H1 (cell line): ENCODE measurements around the gene SCOC. TPM values are rescaled to one million over a fixed set of nuclear protein-coding genes. Genes with fewer than 3 reads are reported as not detected.

Experiments
- CTCF ChIA-PET: fragments of 300-600 bp; sonication (Branson Sonifier 250); formaldehyde crosslinking; loops from one replicate; lab custom pipeline; 2021; ENCODE audit not compliant: partially characterized antibody; lab: Charles Lee
- POLR2A ChIA-PET: fragments of 300-600 bp; sonication (Branson Sonifier 250); formaldehyde crosslinking; loops from one replicate; lab custom pipeline; 2021; ENCODE audit warnings: inconsistent platforms; ENCODE audit not compliant: partially characterized antibody; lab: Charles Lee
- DNase-seq, 2 experiments: peaks; one replicate each; pipeline versions ENCODE4 v3.0.0 to v3.0.0-alpha.2; 2010 to 2022; ENCODE audit warnings: low spot score in 2 of 2, low read depth in 1 of 2, mixed read lengths in 1 of 2
- FAIRE-seq: peaks from 2 replicates; lab custom pipeline; 2011; peaks lifted over from hg19 to GRCh38; lab: Jason Lieb, UNC
- H2AFZ ChIP-seq: 2 replicates; pipeline ENCODE4 v1.8.1; 2012; ENCODE audit warnings: low read length, inconsistent platforms
- H2AK5ac ChIP-seq: 2 replicates; pipeline ENCODE4 v1.6.1; 2013; ENCODE audit warnings: low read depth, low read length
- H2BK120ac ChIP-seq: replicated peaks from 2 replicates; pipeline ENCODE3; 2013; ENCODE audit warnings: low read depth, low read length, inconsistent platforms
- H2BK12ac ChIP-seq: 2 replicates; pipeline ENCODE4 v1.6.1; 2013; ENCODE audit warnings: low read depth, low read length
- H2BK15ac ChIP-seq: 2 replicates; pipeline ENCODE4 v1.6.1; 2013; ENCODE audit warnings: low read length
- H2BK20ac ChIP-seq: 2 replicates; pipeline ENCODE4 v1.6.1; 2013; ENCODE audit warnings: low read length
- H2BK5ac ChIP-seq: 2 replicates; pipeline ENCODE4 v1.6.1; 2013; ENCODE audit warnings: low read depth, low read length
- H3K14ac ChIP-seq: 2 replicates; pipeline ENCODE4 v1.6.1; 2013; ENCODE audit warnings: inconsistent platforms; ENCODE audit not compliant: insufficient read length
- H3K18ac ChIP-seq: 2 replicates; pipeline ENCODE4 v1.6.1; 2013; ENCODE audit warnings: low read length; ENCODE audit errors: extremely low read depth
- H3K23ac ChIP-seq: 2 replicates; pipeline ENCODE4 v1.6.1; 2013; ENCODE audit warnings: inconsistent platforms; ENCODE audit not compliant: insufficient read length
- H3K23me2 ChIP-seq: 2 replicates; pipeline ENCODE4 v1.6.1; 2013; ENCODE audit warnings: low read depth, low read length
- H3K27ac ChIP-seq: 2 replicates; pipeline ENCODE4 v1.6.1; 2011; ENCODE audit warnings: low read depth, low read length, inconsistent platforms
- H3K27me3 ChIP-seq, 4 experiments: replicated peaks in 1 of 4; 1 replicate in 1 of 4; 2 replicates in 3 of 4; pipeline versions ENCODE4 v1.6.1 to v1.8.1; 2011 to 2013; ENCODE audit warnings: low read length in 3 of 4, mild to moderate bottlenecking in 3 of 4, inconsistent platforms in 2 of 4, mixed read lengths in 2 of 4, moderate library complexity in 1 of 4; ENCODE audit not compliant: control insufficient read depth in 3 of 4, insufficient read depth in 3 of 4; ENCODE audit errors: extremely low read depth in 1 of 4
- H3K36me3 ChIP-seq, 4 experiments: 2 replicates each; pipeline versions ENCODE4 v1.6.1 to v1.8.1; 2011 to 2013; ENCODE audit warnings: mild to moderate bottlenecking in 4 of 4, low read length in 3 of 4, moderate library complexity in 2 of 4, control low read depth in 1 of 4, inconsistent platforms in 1 of 4; ENCODE audit not compliant: insufficient read depth in 4 of 4, control insufficient read depth in 2 of 4
- H3K4ac ChIP-seq: replicated peaks from 2 replicates; pipeline ENCODE3; 2013; ENCODE audit warnings: low read length, low read depth, mixed read lengths, inconsistent platforms; ENCODE audit not compliant: insufficient read length
- H3K4me1 ChIP-seq, 4 experiments: replicated peaks in 1 of 4; 1 replicate in 1 of 4; 2 replicates in 3 of 4; pipeline versions ENCODE4 v1.6.1 to v1.8.1; 2011 to 2013; ENCODE audit warnings: low read length in 3 of 4, inconsistent platforms in 2 of 4, mixed read lengths in 1 of 4; ENCODE audit not compliant: insufficient read depth in 4 of 4, control insufficient read depth in 3 of 4
- H3K4me2 ChIP-seq, 2 experiments: 2 replicates each; pipeline versions ENCODE4 v1.6.1 to v1.8.1; 2011 to 2013; ENCODE audit warnings: low read depth in 2 of 2, low read length in 2 of 2, control low read depth in 1 of 2, inconsistent platforms in 1 of 2, mild to moderate bottlenecking in 1 of 2; ENCODE audit not compliant: insufficient read depth in 1 of 2
- H3K4me3 ChIP-seq, 4 experiments: fragments of 200-600, 300-600 bp in 1 of 4; sonication (generic), shearing (Covaris generic), sonication (Bioruptor Twin) in 1 of 4; 2 replicates each; pipeline versions ENCODE4 v1.5.1 to v1.8.1; 2011 to 2016; ENCODE audit warnings: low read length in 4 of 4, low read depth in 3 of 4, control low read depth in 2 of 4, inconsistent platforms in 2 of 4, mild to moderate bottlenecking in 2 of 4, mixed read lengths in 1 of 4, moderate library complexity in 1 of 4; ENCODE audit not compliant: insufficient read depth in 2 of 4; ENCODE audit errors: extremely low read depth in 1 of 4
- H3K56ac ChIP-seq: replicated peaks from 2 replicates; pipeline ENCODE3; 2013; ENCODE audit warnings: low read depth, mild to moderate bottlenecking, mixed read lengths, low read length, inconsistent platforms; ENCODE audit not compliant: insufficient read length
- H3K79me1 ChIP-seq: 2 replicates; pipeline ENCODE4 v1.6.1; 2013; ENCODE audit warnings: low read depth, low read length, control low read depth
- H3K79me2 ChIP-seq, 2 experiments: 2 replicates each; pipeline versions ENCODE4 v1.6.1 to v1.8.1; 2012 to 2013; ENCODE audit warnings: low read length in 2 of 2, mild to moderate bottlenecking in 2 of 2, inconsistent platforms in 1 of 2; ENCODE audit not compliant: insufficient read depth in 2 of 2, control insufficient read depth in 1 of 2
- H3K9ac ChIP-seq, 4 experiments: replicated peaks in 1 of 4; 1 replicate in 1 of 4; 2 replicates in 3 of 4; pipeline versions ENCODE4 v1.6.1 to v1.8.1; 2011 to 2013; ENCODE audit warnings: low read depth in 3 of 4, low read length in 3 of 4, control low read depth in 2 of 4, mild to moderate bottlenecking in 2 of 4, moderate library complexity in 2 of 4, inconsistent platforms in 1 of 4; ENCODE audit errors: extremely low read depth in 1 of 4
- H3K9me3 ChIP-seq, 2 experiments: 2 replicates each; pipeline versions ENCODE4 v1.6.1 to v1.8.1; 2012 to 2013; ENCODE audit warnings: mild to moderate bottlenecking in 2 of 2, moderate library complexity in 2 of 2, control low read depth in 1 of 2, inconsistent platforms in 1 of 2, low read depth in 1 of 2, low read length in 1 of 2, mixed read lengths in 1 of 2; ENCODE audit not compliant: insufficient read depth in 2 of 2
- H4K20me1 ChIP-seq, 2 experiments: replicated peaks in 1 of 2; 2 replicates each; pipeline versions ENCODE3 to v1.8.1; 2011 to 2013; ENCODE audit warnings: inconsistent platforms in 2 of 2, low read length in 2 of 2, mild to moderate bottlenecking in 1 of 2; ENCODE audit not compliant: insufficient read depth in 2 of 2, control insufficient read depth in 1 of 2
- H4K5ac ChIP-seq: 2 replicates; pipeline ENCODE4 v1.6.1; 2013; ENCODE audit warnings: low read length, low read depth, mixed read lengths, inconsistent platforms; ENCODE audit not compliant: insufficient read length
- H4K8ac ChIP-seq: 2 replicates; pipeline ENCODE4 v1.8.0; 2013; ENCODE audit warnings: mild to moderate bottlenecking, moderate library complexity, low read length, inconsistent platforms; ENCODE audit not compliant: insufficient read depth; ENCODE audit errors: extremely low read depth
- H4K91ac ChIP-seq: replicated peaks from 2 replicates; pipeline ENCODE3; 2013; ENCODE audit warnings: low read length, mixed read lengths, inconsistent platforms; ENCODE audit not compliant: insufficient read length
- CTBP2 ChIP-seq: IDR thresholded peaks from 2 replicates; pipeline ENCODE4 v1.7.0; 2011; ENCODE audit warnings: borderline replicate concordance, mild to moderate bottlenecking, moderate library complexity, mixed read lengths, low read length; ENCODE audit not compliant: insufficient read depth, insufficient read length
- EP300 ChIP-seq, 2 experiments: IDR thresholded peaks; 1 replicate in 1 of 2; 2 replicates in 1 of 2; pipeline ENCODE4 v1.6.1; 2011 to 2012; ENCODE audit warnings: low read depth in 2 of 2, low read length in 2 of 2, mild to moderate bottlenecking in 2 of 2, borderline replicate concordance in 1 of 2, inconsistent platforms in 1 of 2, moderate library complexity in 1 of 2
- GTF2F1 ChIP-seq: IDR thresholded peaks from 2 replicates; pipeline ENCODE4 v1.6.1; 2012; ENCODE audit warnings: low read depth, low read length, improper control_type of control experiment, borderline replicate concordance
- MAX ChIP-seq: IDR thresholded peaks from 2 replicates; pipeline ENCODE4 v1.6.1; 2012; ENCODE audit warnings: inconsistent platforms
- POLR2A ChIP-seq, 2 experiments: IDR thresholded peaks; 1 replicate in 1 of 2; 2 replicates in 1 of 2; pipeline ENCODE4 v1.6.1; 2011; ENCODE audit warnings: low read depth in 2 of 2, low read length in 2 of 2, mild to moderate bottlenecking in 2 of 2; ENCODE audit errors: control extremely low read depth in 1 of 2
- WGBS, 2 experiments: shearing (Covaris generic) in 1 of 2; methylation state at CpG; one replicate each; pipeline versions ENCODE4 v1.1.6 to v1.1.7; 2013 to 2015; ENCODE audit warnings: low lambda C conversion rate in 2 of 2, mixed read lengths in 2 of 2, inconsistent platforms in 1 of 2, low coverage in 1 of 2, missing lambda C conversion rate in 1 of 2; ENCODE audit not compliant: insufficient replicate concordance in 2 of 2, insufficient coverage in 1 of 2, insufficient read length in 1 of 2; ENCODE audit errors: extremely low coverage in 1 of 2, missing lambda C conversion rate in 1 of 2; 5-methylcytosine and 5-hydroxymethylcytosine counted together
- polyA plus RNA-seq, 7 experiments: library from polyadenylated mRNA; depleted of rRNA in 3 of 7; stranded (reverse) in 5 of 7; unstranded in 2 of 7; fragments of >200 nt in 5 of 7; fragments of 200-250 nt in 2 of 7; gene quantifications; 1 replicate in 5 of 7; 2 replicates in 1 of 7; 4 replicates in 1 of 7; pipeline versions ENCODE4 v1.2.1 to v1.2.3, GENCODE V29; 2011 to 2013; ENCODE audit warnings: missing spikeins in 2 of 7, mixed read lengths in 2 of 7
- total RNA-seq: library from RNA; stranded (reverse); fragmentation: NEBNext Ultra II Directional; extraction: Animal tissue kit (Norgen Biotek cat#: 25700); gene quantifications from 2 replicates; pipeline ENCODE4 v1.2.1, GENCODE V29; 2021

Gene SCOC
- total and polyA plus RNA-seq, 2 of the 8 experiments (the other 6 are each of a cell fraction or from before 2014, with no cell fraction given): 12.1 to 33.4 TPM

GRCh38 chr4:140346136-140346535, 27.3 kb upstream of the SCOC start:
- CTCF ChIA-PET: interaction anchor here (2.3 to 2.5 kb wide), 2 partner anchors 17 to 19 kb away, joined by 8 to 12 read pairs; no protein-coding TSS in a partner anchor
- Histone ChIP-seq H3K23ac (no peak overlapping the region), H3K56ac (no peak overlapping the region), H3K4me3 (no peak overlapping the region)
- no peak for TF ChIP-seq POLR2A (IDR thresholded peaks at IDR 0.05; ENCODE audit: control extremely low read depth in 1 of 2, low read depth in 2 of 2, low read length in 2 of 2)
- no peak for TF ChIP-seq EP300 (IDR thresholded peaks at IDR 0.05; ENCODE audit: borderline replicate concordance in 1 of 2, low read depth in 2 of 2, low read length in 2 of 2)
- no peak for TF ChIP-seq CTBP2
- TF ChIP-seq MAX: no peak
- no peak for TF ChIP-seq GTF2F1
- TF ChIP-seq, all 59 proteins: peak for 0
- no peak overlapping the region for H3K18ac ChIP-seq
- H4K5ac ChIP-seq: no peak overlapping the region
- H3K14ac ChIP-seq: no peak overlapping the region
- H2BK120ac ChIP-seq: no peak overlapping the region
- peaks cover 0 to 20% (median 10%) of the 10 kb centered on the region in 4 experiments; a peak in 5 of 7 replicates for H3K4me1 ChIP-seq
- H3K9me3 ChIP-seq: no peaks in the 10 kb centered on the region
- H3K27me3 ChIP-seq: peaks cover 0 to 2% (median 0%) of the 10 kb centered on the region in 4 experiments; a peak in 2 of 7 replicates
- DNase-seq (no peak), FAIRE-seq (no peak)
- H2AK5ac ChIP-seq: no peak overlapping the region
- no peak overlapping the region for H3K9ac ChIP-seq
- no peak overlapping the region for H2BK12ac ChIP-seq
- no peaks in the 10 kb centered on the region for H4K20me1 ChIP-seq
- no peak overlapping the region for H4K8ac ChIP-seq
- H3K23me2 ChIP-seq: 0 out of 2 replicates have a peak, but pooled peaks cover 3% of the 10 kb centered on the region
- H2AFZ ChIP-seq: no peak overlapping the region
- H3K79me2 ChIP-seq: no peaks in the 10 kb centered on the region
- H2BK5ac ChIP-seq: no peak overlapping the region
- no peak overlapping the region for H2BK20ac ChIP-seq
- H3K36me3 ChIP-seq: no peaks in the 10 kb centered on the region
- H2BK15ac ChIP-seq: no peak overlapping the region
- H3K27ac ChIP-seq: no peak overlapping the region
- H3K4ac ChIP-seq: no peak overlapping the region
- POLR2A ChIA-PET: no interaction called here
- no peak overlapping the region for H4K91ac ChIP-seq
- WGBS, 2 experiments: 85% methylated on average over 9 of the region's 9 CpGs; no CpG with 5 or more reads in 1 of the 2 experiments
- H3K4me2 ChIP-seq: no peak overlapping the region
- H3K79me1 ChIP-seq: no peaks in the 10 kb centered on the region
